ENCODE data around the gene CDC42EP2.

CDC42EP2 gene

DNA sequence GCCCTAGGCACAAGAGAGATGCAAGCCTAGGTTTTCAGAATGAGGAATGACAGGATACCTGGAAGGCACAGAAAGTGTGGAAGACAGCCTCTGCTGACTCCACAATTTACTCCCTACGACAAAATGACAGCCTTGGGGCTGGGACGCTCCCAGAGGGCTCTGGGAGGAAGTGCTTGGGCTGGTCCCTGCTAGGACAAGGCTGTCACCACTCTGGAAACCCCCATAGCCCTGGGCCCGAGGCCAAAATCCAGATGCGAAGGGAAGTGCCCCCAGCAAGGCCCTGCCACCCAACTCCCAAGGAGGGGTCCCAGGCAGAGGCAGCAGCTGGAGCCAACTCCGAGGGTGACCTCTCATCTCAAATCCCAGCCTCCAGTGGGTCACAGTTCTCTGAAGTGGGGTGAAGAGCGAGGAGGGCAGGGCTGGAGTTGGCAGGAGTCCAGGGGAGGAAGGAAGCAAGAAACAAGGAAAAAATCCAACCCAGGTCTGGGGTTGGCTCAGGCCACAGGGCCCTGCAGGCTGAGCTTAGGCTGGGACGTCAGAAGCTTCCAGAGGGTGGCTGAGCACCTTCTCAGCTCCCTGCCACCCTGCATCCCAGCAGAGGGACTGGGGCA lies 6.3 kb upstream of the CDC42EP2 start:
- no peaks in the 10 kb centered on the region for H3K9me3 Mint-ChIP-seq
- H3K4me1 Mint-ChIP-seq = peaks cover 12% of the 10 kb centered on the region
- ATAC-seq = peak; percentile 31
- no peak overlapping the region for H3K4me3 Mint-ChIP-seq
- H3K27ac Mint-ChIP-seq = no peak overlapping the region
- no peak for DNase-seq
- peaks cover 3% of the 10 kb centered on the region for H3K27me3 Mint-ChIP-seq

DNA sequence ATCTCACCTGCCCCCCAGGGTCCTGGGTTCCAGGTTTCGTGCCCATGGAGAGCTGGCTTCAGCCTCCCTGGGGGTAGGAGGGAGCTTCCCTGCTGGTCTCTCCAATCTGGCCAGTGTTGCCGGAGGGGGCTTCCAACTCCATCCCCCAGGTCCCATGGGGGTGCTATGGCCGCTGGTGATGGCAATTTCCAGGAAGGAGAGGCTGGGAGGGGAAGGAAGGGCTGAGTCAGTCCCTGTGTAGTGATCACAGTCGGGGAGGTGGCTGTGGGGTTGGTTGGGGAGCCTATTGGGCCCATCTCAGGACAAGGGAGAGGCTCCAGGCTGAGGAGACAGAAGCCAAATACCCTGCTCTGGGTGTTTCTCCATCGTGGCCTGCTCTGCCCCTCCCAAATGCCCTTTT lies 5.7 kb upstream of the CDC42EP2 start:
- DNase-seq = no peak
- no peak for ATAC-seq
- peaks cover 15% of the 10 kb centered on the region for H3K4me1 Mint-ChIP-seq
- peaks cover 10% of the 10 kb centered on the region for H3K27me3 Mint-ChIP-seq
- H3K9me3 Mint-ChIP-seq = no peaks in the 10 kb centered on the region
- H3K4me3 Mint-ChIP-seq = no peak overlapping the region
- peak overlapping the region in 1 of 2 donors; percentile 64 for H3K27ac Mint-ChIP-seq

DNA sequence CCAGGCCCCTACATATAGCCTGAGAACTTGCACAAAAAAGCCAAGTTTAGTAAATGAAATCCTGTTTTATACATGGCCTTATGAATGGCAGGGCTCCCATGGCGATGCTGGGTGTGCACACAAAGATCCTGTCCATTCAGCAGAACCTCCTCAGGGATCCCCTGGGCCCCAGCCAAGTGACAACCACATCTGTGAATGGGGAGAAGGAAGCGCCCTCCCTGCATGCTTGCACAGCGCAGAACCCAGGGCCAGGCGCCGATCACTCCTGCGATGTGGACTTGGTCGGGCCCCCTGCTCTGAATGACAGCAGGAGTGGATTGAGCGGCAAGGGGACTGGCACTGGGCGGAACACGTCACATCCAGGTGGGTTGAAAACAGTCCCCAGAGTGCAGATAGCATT lies 4.5 kb upstream of the CDC42EP2 start:
- ATAC-seq = no peak
- Mint-ChIP-seq H3K4me1 (peaks cover 20% of the 10 kb centered on the region), H3K9me3 (no peaks in the 10 kb centered on the region), H3K27ac (no peak overlapping the region), H3K4me3 (no peak overlapping the region), H3K27me3 (peaks cover 15% of the 10 kb centered on the region)
- DNase-seq = no peak

DNA sequence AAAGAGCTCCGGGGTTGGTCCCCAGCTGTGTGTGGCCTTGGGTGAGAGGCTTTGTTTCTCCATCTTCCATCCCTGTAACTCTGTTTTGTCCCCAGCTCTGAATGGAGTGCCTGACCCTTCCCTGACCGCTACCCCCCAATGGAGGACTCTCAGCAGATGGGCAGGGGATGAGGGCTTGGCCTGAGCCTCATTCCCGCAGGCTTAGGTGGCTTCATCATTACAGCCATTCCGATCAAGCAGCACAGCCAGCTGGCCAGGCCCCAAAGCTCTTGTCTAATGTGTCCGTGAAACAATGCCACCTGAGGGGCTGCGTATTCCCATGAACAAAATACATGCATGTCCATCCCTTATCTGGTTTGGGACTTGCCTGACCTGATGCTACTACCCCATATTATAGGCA lies 3.9 kb upstream of the CDC42EP2 start:
- peaks cover 23% of the 10 kb centered on the region for H3K4me1 Mint-ChIP-seq
- no peak overlapping the region for H3K4me3 Mint-ChIP-seq
- no peak for DNase-seq
- H3K27ac Mint-ChIP-seq = no peak overlapping the region
- ATAC-seq = no peak
- peaks cover 17% of the 10 kb centered on the region for H3K27me3 Mint-ChIP-seq
- no peaks in the 10 kb centered on the region for H3K9me3 Mint-ChIP-seq

DNA sequence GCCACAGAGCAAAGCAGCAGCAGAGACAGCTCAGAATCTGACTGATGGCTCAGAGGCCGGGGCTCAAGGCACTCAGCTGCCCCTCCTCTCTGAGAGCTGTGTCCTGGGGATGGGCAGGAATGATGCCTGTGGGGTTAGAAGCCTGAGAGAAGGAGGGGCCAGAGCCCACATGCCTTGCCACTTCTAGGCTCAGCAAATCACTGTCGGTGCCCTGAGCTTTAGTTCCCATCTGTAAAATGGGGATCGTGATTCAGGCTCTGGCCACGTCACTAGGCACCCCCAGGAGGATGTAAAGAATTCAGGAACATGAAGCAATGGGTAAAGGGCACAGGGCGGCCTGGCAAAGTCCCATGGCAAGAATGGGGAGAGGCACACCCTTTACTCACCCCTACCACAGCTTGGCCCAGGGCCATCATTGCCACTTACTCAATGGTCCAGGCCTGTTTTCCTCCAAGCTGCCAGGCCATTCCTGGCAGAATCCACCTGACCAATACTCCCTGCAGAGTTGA lies 3.4 kb upstream of the CDC42EP2 start:
- H3K4me3 Mint-ChIP-seq = no peak overlapping the region
- no peak overlapping the region for H3K27ac Mint-ChIP-seq
- peaks cover 28% of the 10 kb centered on the region for H3K4me1 Mint-ChIP-seq
- ATAC-seq = no peak
- no peak for DNase-seq
- H3K9me3 Mint-ChIP-seq = no peaks in the 10 kb centered on the region
- H3K27me3 Mint-ChIP-seq = peaks cover 22% of the 10 kb centered on the region

DNA sequence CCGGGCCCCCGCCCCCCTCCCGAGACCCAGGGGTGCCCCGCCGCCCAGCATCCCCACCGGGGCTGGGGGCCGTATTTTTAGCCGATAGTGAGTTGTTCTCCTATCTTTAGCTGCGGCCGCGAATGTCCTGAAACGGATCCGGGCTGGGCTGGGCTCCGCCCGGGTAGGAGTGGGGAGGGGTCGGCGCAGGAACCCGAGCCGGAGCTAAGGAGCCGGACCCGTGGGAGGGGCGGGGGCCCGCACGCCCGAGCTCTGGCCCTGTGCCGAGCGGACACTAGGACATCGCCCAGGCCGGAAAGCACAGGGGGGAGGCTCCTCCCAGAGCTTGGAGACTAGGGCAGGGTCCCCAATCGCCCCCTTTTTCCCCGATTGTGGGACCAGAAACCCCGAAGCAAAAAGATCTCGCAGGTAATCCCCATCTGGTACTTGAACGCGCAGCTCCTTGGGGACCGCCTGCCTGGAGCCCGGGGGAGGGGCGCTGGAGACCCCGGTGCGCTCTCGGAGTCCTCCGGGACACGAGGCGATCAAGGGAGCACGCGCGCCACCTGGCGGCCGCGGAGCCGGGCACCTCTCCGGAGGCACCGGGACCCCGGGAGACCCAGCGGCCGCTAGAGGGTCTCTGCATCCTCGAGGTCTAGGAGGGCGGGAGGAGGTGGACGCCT lies 669 bp downstream of the CDC42EP2 start:
- H3K9me3 Mint-ChIP-seq = no peaks in the 10 kb centered on the region
- ATAC-seq (peak; percentile 78), DNase-seq (peak; percentile 79 to 82)
- H3K27me3 Mint-ChIP-seq = peaks cover 27% of the 10 kb centered on the region
- H3K27ac Mint-ChIP-seq = peak overlapping the region in 1 of 2 donors; percentile 54
- peaks cover 19% of the 10 kb centered on the region for H3K4me1 Mint-ChIP-seq
- H3K4me3 Mint-ChIP-seq = peak overlapping the region; percentile 82 to 84

DNA sequence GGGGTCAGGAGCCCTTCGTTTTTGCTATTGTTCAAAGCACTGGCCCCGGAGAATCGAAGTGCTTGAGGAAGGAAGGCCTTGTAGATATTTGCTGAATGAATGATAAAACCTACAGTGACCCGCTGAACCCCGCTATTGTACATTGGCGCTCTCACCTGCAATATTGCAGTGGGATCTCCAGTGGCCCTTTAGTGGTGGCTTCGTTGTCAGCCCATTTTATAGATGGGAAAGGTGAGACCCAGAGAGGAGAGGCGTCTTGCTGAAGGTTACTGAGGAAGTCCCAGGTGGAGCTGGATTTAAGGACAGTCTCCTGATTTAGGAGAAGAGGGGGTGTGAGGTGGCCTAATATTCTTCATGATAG lies 1.2 kb downstream of the CDC42EP2 start:
- ATAC-seq (peak; percentile 8), DNase-seq (no peak)
- peaks cover 27% of the 10 kb centered on the region for H3K27me3 Mint-ChIP-seq
- peak overlapping the region; percentile 82 to 84 for H3K4me3 Mint-ChIP-seq
- H3K4me1 Mint-ChIP-seq = peaks cover 19% of the 10 kb centered on the region
- no peaks in the 10 kb centered on the region for H3K9me3 Mint-ChIP-seq
- H3K27ac Mint-ChIP-seq = peak overlapping the region in 1 of 2 donors; percentile 54

DNA sequence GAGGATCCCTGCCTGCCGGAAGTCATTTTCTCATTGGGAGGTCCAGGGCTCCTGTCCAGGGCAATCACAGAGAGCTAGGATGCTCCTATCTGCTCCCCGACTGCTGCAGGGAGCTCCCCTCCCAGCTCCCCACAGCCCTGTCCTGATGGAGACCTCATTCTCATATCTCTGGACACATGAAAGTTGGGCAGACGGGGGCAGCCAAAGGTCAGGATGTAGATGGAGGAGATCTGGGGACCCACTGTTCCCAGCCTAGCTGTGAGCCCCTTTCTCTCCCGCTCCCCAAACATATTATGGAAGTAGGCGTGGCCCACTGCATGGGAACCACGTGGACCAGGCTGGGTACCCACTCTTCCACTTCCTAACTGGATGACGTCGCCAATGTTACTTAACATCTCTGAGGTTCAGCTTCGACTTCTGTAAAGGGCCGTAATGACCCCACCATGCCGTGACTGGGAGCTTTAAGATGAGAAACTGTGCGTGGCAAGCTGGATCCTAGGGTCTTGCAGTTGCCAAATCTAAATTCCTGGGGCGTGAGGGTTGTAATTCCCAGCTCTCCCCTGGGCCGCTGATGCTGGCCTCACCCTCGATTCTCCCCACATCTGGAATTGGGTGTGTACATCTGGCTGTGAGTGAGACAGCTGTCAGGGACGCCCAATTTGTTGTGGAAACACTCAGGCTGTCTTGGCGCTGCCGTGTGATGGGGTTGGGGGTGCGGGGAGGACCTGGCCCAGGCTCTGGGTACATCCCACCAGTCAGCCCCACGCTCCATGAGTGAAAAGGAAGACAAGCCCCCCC lies 1.8 kb downstream of the CDC42EP2 start:
- Mint-ChIP-seq H3K9me3 (no peaks in the 10 kb centered on the region), H3K27me3 (peaks cover 27% of the 10 kb centered on the region), H3K4me1 (peaks cover 19% of the 10 kb centered on the region), H3K27ac (peak overlapping the region in 1 of 2 donors; percentile 66), H3K4me3 (peak overlapping the region in 1 of 2 donors; percentile 84)
- ATAC-seq = no peak
- DNase-seq = no peak

DNA sequence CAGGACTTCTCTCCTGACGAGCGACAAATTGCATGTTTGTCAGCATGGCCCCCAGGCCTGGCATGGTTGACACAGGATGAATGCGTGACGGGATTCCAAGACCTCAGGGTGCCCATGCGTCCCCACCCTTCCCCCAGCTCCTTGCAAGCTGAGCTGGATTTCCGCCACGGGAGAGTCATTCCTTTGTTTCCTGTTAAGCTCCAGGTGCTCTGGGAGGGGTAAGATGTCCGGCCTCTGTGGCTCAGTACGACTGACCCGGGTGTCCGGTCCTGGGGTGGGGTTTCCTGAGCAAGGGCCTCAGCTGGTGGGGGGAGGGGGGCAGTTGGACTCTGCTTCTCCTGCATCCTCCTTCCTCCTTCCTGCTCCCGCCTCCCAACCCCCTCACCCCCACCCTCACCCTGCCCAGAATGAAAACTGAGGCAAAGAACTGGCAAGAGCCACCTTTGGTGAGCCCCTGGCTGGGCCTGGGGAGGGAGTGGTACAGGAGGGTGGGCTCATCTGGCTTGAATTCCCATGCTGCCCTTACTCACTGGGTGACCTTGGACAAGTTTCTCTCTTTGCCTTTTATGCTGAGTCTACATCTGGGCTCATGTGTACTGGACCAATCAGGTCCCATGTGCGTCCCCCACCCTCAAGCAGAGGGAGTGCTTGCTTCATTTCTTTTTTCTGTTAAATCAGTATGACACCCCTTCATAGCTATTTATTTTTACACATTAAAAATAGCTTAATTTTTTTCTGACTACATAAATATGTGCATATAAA lies 2.5 kb downstream of the CDC42EP2 start:
- no peak overlapping the region for H3K27ac Mint-ChIP-seq
- no peaks in the 10 kb centered on the region for H3K9me3 Mint-ChIP-seq
- H3K4me3 Mint-ChIP-seq = no peak overlapping the region
- H3K4me1 Mint-ChIP-seq = peaks cover 19% of the 10 kb centered on the region
- ATAC-seq (no peak), DNase-seq (no peak)
- peaks cover 27% of the 10 kb centered on the region for H3K27me3 Mint-ChIP-seq

DNA sequence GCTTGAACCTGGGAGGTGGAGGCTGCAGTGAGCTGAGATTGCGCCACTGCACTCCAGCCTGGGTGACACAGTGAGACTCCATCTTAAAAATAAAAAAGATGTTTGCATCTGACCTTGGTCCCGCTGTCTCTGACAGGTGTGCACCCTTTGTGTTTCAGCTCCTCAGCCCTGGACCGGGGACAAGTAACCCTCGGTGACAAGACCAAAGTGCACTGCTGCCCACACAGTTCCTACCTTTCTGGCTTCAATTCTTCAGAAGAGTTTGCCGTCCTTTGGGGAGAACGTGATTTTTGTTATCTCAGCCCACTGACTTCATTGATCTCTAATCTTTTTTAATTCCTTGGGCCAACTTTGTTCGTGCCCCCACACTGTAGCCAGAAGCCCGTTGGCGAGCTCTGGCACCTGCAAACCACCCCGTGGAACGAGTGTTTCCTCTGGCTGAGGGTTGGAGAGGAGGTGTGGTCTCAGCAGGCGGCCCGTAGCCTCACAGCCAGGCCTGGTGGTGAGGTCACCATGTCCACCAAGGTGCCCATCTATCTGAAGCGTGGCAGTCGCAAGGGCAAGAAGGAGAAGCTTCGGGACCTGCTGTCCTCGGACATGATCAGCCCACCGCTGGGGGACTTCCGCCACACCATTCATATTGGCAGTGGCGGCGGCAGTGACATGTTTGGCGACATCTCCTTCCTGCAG lies 5.9 kb downstream of the CDC42EP2 start:
- H3K4me3 Mint-ChIP-seq = no peak overlapping the region
- no peak for ATAC-seq
- DNase-seq = no peak
- H3K27me3 Mint-ChIP-seq = peaks cover 12% of the 10 kb centered on the region
- peaks cover 10% of the 10 kb centered on the region for H3K4me1 Mint-ChIP-seq
- H3K9me3 Mint-ChIP-seq = no peaks in the 10 kb centered on the region
- no peak overlapping the region for H3K27ac Mint-ChIP-seq

DNA sequence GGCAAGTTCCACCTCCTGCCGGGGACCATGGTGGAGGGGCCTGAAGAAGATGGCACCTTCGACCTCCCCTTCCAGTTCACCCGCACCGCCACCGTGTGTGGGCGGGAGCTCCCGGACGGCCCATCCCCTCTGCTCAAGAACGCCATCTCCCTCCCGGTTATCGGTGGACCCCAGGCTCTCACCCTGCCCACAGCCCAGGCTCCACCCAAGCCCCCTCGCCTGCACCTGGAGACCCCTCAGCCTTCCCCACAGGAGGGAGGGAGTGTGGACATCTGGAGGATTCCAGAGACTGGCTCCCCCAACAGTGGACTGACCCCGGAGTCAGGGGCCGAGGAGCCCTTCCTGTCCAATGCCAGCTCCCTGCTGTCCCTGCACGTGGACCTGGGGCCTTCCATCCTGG lies 6.4 kb downstream of the CDC42EP2 start:
- DNase-seq (no peak), ATAC-seq (no peak)
- Mint-ChIP-seq H3K27ac (no peak overlapping the region), H3K9me3 (no peaks in the 10 kb centered on the region), H3K27me3 (peaks cover 7% of the 10 kb centered on the region), H3K4me3 (no peak overlapping the region), H3K4me1 (peaks cover 4% of the 10 kb centered on the region)

DNA sequence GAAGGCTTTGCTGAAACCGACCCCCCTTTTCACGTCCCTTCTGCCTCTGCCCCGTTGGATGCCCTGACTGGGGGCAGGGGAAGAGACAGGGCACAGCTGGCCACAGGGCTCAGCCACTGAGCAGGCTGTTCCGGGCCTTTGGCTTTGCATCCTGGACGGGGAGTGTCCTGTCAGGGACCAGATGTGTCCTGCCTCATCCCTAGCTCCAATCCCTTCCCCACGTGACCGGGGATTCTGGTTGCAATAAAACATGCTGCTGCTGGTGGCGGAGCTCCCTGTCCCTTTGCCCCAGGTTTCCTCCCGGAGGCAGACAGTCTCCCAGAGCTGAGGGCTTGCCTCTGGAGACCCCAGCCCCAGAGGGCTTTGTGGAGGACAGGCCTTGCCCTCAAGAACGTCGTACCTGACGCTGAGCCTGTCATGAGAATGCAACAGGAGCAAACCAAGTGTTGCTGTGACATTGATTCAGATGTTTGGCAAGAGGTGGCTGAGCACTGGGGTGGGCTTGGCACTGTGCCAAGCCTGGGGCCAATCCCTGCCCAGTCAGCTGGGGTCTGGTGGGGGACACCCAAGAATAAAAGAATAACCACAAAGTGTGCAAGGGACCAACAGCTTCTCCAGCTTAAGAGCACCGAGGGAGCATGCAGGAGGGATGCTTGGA lies 7.3 kb downstream of the CDC42EP2 start:
- Mint-ChIP-seq H3K4me3 (no peak overlapping the region), H3K27me3 (no peaks in the 10 kb centered on the region), H3K4me1 (no peaks in the 10 kb centered on the region), H3K9me3 (no peaks in the 10 kb centered on the region), H3K27ac (peak overlapping the region; percentile 62 to 87)
- ATAC-seq (no peak), DNase-seq (no peak)

DNA sequence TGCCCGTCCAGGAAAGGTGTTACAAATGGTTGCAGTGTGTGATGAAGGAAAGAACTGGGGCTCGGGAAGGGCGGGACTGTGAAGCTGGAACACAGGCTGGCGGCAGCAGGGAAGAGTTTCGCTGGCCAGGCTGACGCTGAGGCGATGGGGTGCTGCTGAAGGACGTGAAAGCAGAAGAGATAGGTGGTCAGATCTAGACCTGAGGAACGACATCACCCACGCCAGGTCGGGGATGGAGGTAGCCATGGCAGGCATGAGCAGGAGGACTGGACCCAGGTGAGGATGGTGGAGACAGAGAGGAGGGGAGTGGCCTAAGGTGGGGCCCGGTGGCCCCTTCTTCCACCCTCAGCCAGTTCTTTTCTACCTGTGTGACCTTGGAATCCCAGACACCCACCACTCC lies 9.1 kb downstream of the CDC42EP2 start:
- ATAC-seq (no peak), DNase-seq (no peak)
- H3K4me1 Mint-ChIP-seq = no peaks in the 10 kb centered on the region
- H3K27ac Mint-ChIP-seq = no peak overlapping the region
- H3K4me3 Mint-ChIP-seq = no peak overlapping the region
- no peaks in the 10 kb centered on the region for H3K9me3 Mint-ChIP-seq
- no peaks in the 10 kb centered on the region for H3K27me3 Mint-ChIP-seq

DNA sequence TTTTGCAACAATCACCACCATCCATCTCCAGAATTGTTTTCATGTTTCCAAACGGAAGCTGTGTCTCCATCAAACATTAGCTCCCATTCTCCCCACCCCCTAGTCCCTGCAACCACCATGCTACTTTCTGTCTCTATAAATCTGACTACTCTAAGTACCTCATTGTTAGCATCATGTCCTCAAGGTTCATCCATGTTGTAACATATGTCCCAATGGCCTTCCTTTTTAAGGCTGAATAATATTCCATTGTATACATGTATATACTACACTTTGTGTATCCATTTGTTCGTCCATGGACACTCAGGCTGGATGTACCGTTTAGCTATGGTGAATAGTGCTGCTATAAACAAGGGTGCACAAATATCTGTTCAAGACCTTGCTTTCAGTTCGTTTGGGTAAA lies 10.8 kb downstream of the CDC42EP2 start:
- Mint-ChIP-seq H3K27ac (no peak overlapping the region), H3K4me1 (peaks cover 8% of the 10 kb centered on the region), H3K9me3 (no peaks in the 10 kb centered on the region), H3K4me3 (no peak overlapping the region), H3K27me3 (no peaks in the 10 kb centered on the region)
- ATAC-seq (no peak), DNase-seq (no peak)

DNA sequence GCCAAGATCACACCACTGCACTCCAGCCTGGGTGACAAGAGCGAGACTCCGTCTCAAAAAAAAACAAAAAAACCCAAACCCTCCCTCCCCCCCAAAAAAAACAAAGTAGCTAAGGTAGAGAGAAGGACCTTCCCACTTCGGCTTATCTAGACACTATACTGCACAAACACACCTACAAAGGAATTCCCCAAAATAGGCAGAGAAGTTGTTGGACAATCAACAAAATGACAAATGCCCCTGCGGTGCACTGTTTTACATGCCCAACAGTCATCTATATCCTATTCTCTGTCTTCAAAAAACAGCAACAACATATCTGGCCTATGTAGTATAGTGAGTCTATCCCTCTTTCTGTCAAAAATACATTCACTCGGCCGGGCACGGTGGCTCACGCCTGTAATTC lies 12.4 kb downstream of the CDC42EP2 start:
- Mint-ChIP-seq H3K27me3 (no peaks in the 10 kb centered on the region), H3K4me1 (peaks cover 8% of the 10 kb centered on the region), H3K4me3 (no peak overlapping the region), H3K9me3 (no peaks in the 10 kb centered on the region), H3K27ac (no peak overlapping the region)
- ATAC-seq (no peak), DNase-seq (no peak)

All from stimulated activated naive CD8-positive, alpha-beta T cell treated with anti-CD3 and anti-CD28 coated beads, Interleukin-15, amount 100 ng/mL, for 72 hours (primary cell).